ENCODE results near the gene FRMD4A. TPM values are rescaled to one million over a fixed set of nuclear protein-coding genes. Genes with fewer than 3 reads are reported as not detected.

Gene FRMD4A
- polyA plus RNA-seq, 1 of the 3 experiments (the other 2 are of a cell fraction), result 37.7 TPM

GRCh38 chr10:13608246-13608853 is 722.4 kb downstream of the FRMD4A start:
- Histone ChIP-seq H3K4me3 (ENCODE audit: low read depth in 2 of 2, low read length in 1 of 2) (no peak overlapping the region), H3K36me3 (replicated peaks in 1 of 2; ENCODE audit: control insufficient read depth in 1 of 2, insufficient read depth in 2 of 2, low read length in 1 of 2) (peaks cover 49 to 59% of the 10 kb centered on the region in 2 experiments), H3K27me3 (ENCODE audit: insufficient read depth) (no peaks in the 10 kb centered on the region), H4K20me1 (ENCODE audit: insufficient read depth) (no peaks in the 10 kb centered on the region), H3K4me2 (no peak overlapping the region), H3K4me1 (ENCODE audit: control insufficient read depth in 1 of 2, insufficient read depth in 2 of 2, low read depth in 1 of 2, low read length in 1 of 2) (no peaks in the 10 kb centered on the region), H3K9ac (no peak overlapping the region), H3K79me2 (ENCODE audit: insufficient read depth) (no peaks in the 10 kb centered on the region), H3K9me3 (no peaks in the 10 kb centered on the region), H3K27ac (ENCODE audit: low read depth in 2 of 2, low read length in 1 of 2) (peak overlapping the region in 1 of 2 experiments; percentile 10; a peak in 1 of 4 replicates), H3K9me2 (no peaks in the 10 kb centered on the region), H3F3A (replicated peaks; ENCODE audit: insufficient read depth) (peaks cover 4% of the 10 kb centered on the region), H2AFZ (ENCODE audit: low read depth) (no peak overlapping the region)
- 91% methylated on average over 8 of the region's 8 CpGs for whole genome bisulfite sequencing (ENCODE audit: low lambda C conversion rate)
- TF ChIP-seq REST (IDR thresholded peaks at IDR 0.05; ENCODE audit: low read depth, low read length) (no peak), YY1 (IDR thresholded peaks at IDR 0.05; ENCODE audit: low read depth) (no peak), ELF1 (IDR thresholded peaks at IDR 0.05) (no peak), PBX3 (IDR thresholded peaks at IDR 0.05) (no peak), GATA2 (CRISPR knock-in tag; IDR thresholded peaks at IDR 0.05) (no peak), JUND (IDR thresholded peaks at IDR 0.05) (no peak), IRF3 (IDR thresholded peaks at IDR 0.05; ENCODE audit: low read depth, low read length) (no peak), MXI1 (IDR thresholded peaks at IDR 0.05; ENCODE audit: low read depth, low read length) (no peak), GABPA (IDR thresholded peaks at IDR 0.05; ENCODE audit: low read depth) (no peak), FOSL2 (IDR thresholded peaks at IDR 0.05; ENCODE audit: borderline replicate concordance, low read depth) (no peak), FOXJ3 (CRISPR knock-in tag; IDR thresholded peaks at IDR 0.05) (no peak), MEF2A (IDR thresholded peaks at IDR 0.05; ENCODE audit: borderline replicate concordance, low read depth) (no peak), USF1 (IDR thresholded peaks at IDR 0.05; ENCODE audit: borderline replicate concordance, low read depth) (no peak), EP300 (IDR thresholded peaks at IDR 0.05; ENCODE audit: borderline replicate concordance in 1 of 2, low read depth in 1 of 2, low read length in 1 of 2) (no peak)
- ChIA-PET POLR2A (no interaction called here), CTCF (no interaction called here)
- no peak for DNase-seq
